Amygdala (tissue), 56 donors: ENCODE results near the gene MAP4K3.
"Not testable (repeated sequence)": the region's sequence is repeated elsewhere in the genome, so short reads cannot be mapped to it uniquely, and the experiment has no call there.

Experiments used
- DNase-seq, 56 donors: peaks; one replicate each; lab custom pipeline; 2025; lab: John Stamatoyannopoulos, UW

MAP4K3 gene

GRCh38 chr2:39413063-39413737 lies 23.9 kb downstream of the MAP4K3 start:
- DNase-seq = no peak

DNA sequence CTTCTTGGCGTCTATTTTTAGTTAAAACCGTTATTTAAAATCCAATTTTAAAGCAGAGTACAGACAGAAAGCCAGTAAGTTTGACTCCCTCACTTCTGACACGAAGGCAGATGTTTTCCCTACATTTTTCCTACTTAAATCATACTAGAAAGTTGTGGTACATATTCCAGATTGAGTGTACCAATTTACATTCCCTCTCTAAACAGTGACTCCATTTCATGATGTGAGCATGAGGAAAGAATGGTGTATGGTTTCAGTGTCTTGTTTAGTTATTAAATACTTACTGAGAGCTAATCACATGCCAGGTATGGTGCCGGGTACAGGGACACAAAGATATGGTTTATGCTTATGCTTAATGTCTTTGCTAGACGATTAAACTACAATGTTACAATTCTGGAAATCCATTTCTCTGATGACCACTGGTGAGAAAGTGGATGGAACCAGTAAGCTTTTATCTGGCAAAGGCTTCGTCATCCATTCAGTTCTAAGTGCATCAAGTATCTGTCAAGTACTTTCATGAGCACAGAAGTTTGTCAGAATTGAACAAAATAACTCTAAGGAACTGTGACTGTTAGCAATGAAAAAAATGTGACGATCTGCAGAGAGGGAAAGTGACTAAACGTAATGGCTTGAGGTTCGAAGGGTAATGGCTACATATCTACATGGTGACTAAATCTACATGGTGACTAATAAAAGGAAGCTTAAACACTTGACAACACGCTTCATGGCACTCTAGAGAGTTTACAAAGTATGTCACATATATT lies 25.7 kb downstream of the MAP4K3 start:
- DNase-seq = no peak

- DNase-seq = no peak
Measured at GRCh38 chr2:39409697-39410389, 27.2 kb downstream of the MAP4K3 start.

DNA sequence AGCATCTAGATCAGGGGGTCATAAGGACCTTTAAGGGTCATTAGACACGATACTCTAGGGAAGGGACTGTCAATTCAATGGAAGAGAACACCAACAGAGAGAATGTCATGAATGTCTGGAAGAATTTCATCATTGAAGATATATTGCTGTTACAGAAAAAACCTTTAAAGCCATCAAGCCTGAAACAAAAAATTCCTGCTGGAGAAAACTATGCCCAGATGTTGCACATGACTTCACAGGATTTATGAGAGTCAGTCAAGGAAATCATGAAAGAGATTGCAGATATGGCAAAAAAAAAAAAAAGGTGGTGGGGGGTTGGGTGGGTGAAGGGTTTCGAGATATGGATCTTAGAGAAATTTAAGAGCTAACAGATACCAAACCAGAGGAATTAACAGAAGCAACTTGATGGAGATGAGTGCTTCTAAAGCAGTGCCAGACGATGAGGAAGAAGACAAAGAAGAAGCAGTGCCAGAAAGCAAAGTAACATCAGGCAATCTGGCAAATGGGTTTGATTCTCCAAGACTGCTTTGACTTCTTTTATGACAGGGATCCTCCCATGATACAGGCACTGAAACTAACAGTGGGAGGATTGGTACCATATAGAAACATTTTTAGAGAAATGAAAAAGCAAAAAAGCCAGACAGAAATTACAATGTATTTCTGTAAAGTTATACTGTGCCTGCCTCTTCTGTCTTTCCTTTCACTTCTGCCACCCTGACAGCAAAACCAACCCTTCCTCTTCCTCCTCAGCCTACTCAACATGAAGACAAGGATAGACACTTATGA lies 28.5 kb downstream of the MAP4K3 start:
- DNase-seq = no peak

GRCh38 chr2:39407516-39408296 lies 29.4 kb downstream of the MAP4K3 start:
- DNase-seq = no peak

DNA sequence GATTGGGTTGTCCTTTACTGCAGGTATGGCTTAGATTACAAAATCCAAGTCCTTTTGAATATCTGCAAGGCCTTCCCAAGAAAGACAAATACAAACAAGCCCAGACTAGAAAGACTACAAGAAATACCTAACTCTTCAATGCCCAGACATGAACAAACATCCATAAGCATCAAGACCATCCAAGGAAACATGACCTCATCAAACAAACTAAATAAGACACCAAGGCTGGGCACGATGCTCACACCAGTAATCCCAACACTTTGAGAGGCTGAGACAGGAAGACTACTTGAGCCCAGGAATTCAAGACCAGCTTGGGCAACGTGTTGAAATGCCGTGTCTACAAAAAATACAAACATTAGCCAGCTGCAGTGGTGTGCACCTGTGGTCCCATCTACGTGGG lies 31.7 kb downstream of the MAP4K3 start:
- DNase-seq = no peak

GRCh38 chr2:39403311-39403710 lies 33.8 kb downstream of the MAP4K3 start:
- no peak for DNase-seq

DNA sequence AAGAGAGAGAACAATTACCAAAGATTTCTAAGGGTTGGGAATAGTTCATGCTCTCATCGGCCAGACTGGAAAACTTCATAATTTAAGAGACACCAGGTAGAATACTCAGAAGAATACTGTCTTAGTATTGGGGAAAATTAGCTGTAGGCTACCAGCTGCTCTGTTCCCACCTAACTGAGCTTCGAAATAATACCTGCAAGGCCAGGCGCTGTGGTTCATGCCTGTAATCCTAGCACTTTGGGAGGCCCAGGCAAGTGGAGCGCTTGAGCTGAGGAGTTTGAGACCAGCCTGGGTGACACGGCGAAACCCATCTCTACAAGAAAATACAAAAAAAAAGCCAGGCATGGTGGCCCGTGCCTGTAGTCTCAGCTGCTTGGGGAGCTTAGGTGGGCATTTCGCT lies 35.8 kb downstream of the MAP4K3 start:
- DNase-seq = no peak

DNA sequence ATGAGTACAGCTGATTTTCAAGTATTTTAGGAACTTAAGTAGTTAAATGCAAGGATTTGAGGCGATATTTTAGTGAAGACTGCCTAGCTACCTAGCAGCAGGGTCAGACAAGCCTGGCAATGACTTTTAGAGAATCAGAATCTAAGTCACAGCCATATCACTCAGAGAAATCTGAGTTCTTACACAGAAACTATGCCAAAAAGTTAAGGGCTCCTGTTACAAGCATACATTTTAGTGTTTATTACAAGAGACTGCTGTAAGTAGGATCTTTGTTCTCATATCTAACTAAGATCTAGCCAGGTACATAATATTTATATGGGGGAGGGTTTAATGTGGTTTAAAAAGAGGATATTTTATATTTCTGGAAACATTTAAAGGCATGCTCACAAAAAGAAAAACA lies 37.5 kb downstream of the MAP4K3 start:
- no peak for DNase-seq

DNA sequence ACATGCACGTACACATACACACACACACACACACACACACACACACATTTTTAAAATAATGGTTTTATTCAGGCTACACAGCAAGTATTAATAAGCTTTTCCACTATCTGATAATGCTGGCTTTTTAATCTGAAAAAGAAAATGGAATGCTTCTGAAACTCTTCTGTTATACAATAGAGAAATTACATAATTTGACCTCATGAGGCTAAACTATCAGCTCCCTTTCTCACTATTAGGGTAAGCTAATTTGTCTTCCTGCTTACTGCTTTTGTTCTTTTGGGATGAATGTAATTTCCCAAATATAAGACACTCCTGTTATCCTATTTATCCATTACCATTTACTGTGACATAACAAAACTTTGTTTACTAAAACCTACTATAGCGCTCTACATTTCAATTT lies 41.8 kb downstream of the MAP4K3 start:
- DNase-seq = no peak

DNA sequence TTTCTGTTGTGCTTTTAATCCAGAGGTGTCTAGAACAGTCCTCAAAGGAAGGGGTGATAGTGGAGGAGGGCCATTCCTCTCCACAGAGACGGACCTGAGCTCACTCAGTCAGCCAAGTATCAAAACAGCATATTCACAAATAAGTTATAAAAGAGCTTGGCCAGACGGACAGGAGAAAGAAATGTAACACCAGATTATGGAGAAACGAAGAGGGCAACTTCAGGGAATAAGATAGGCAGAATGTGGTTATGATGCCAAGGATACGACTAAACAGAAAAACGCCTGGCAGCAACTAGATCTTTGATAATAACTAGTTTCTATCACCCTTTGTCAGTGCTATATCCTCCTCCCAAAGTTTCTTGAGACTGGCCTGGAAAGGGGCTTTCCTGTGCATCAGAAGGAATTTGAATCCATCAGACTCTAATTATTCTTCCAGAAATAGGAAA lies 42.5 kb downstream of the MAP4K3 start:
- no peak for DNase-seq

- no peak for DNase-seq
Measured at GRCh38 chr2:39392672-39393071, 44.4 kb downstream of the MAP4K3 start.

DNA sequence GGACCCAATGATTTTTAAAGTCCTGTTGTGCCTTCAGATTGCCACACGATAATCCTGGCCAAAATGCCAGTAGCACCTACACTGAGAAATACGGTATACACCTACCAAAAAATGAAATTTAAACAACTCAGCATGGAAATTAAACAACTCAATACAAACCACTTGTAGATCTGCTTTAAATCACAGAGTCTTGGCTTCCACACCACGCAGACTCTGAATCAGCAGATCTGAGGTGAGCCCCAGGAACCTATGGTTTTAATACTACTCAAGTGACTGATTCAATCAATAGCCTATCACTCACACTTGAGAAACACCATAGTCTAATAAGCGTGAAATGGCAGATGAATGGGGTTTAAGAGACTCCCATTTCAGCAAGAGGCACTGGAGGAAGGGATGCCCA lies 46.9 kb downstream of the MAP4K3 start:
- no peak for DNase-seq

- DNase-seq = no peak
Measured at GRCh38 chr2:39386064-39386463, 51.0 kb downstream of the MAP4K3 start.

GRCh38 chr2:39385172-39385571 lies 51.9 kb downstream of the MAP4K3 start:
- no peak for DNase-seq

GRCh38 chr2:39384071-39384470 lies 53.0 kb downstream of the MAP4K3 start:
- DNase-seq = not testable (repeated sequence)

- no peak for DNase-seq
Measured at GRCh38 chr2:39383146-39383545, 53.9 kb downstream of the MAP4K3 start.

DNA sequence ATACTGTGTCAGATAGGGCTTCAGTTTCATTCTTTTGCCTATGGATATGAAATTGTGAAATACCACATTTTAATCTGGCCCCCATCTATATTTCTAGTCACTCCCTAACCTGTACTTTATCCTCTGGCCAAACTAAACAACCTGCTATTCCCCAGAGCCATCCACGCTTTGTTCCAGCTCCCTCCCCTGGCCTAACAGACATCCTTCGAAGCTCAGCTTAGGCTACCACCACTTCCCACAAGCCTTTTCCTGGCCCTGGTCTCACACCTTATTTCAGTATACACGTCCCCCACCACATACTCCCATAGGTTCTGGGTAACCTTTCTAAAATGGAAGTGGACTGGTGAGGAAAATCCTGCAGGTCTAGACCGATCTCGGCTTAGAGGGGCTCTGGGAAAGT lies 55.4 kb downstream of the MAP4K3 start:
- DNase-seq = no peak

DNA sequence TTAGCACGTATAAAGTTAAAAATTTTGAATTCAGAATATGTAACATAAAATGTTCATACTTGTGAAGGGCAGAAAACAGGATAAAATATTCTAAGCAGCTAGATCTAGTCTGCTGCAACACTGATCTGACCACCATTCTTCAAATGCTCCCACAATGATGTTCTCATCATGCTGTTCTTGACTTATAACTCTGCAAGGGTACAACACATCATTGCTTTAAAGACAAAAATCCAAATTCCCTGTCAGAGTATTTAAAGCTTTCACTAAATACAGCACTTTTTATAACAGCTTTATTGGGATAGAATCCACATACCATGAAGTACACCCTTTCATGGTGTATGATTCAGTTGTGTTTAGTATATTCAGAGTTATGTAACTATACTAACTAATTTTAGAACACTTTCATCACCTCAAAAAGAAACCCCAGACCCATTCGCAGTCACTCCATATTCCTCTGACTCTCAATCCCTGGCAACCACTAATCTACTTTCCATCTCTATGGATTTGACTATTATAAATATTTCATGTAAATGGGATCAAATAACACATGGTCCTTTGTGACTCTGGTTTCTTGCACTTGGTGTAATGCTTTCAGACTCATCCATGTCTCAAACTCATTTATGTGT lies 56.4 kb downstream of the MAP4K3 start:
- no peak for DNase-seq
